VCaP (cell line): Measurements from ENCODE around the gene CAPN9.

Experiments
- H3K27ac ChIP-seq: fragments of 450-650 bp; 2 replicates; pipeline ENCODE4 v1.5.1; 2017
- TF ChIP-seq, protein P1 (sequence below): fragments of 450-650 bp; conservative IDR thresholded peaks from 2 replicates; pipeline ENCODE4 v1.5.1; 2017; ENCODE audit warnings: mild to moderate bottlenecking, moderate library complexity

The CAPN9 gene

DNA sequence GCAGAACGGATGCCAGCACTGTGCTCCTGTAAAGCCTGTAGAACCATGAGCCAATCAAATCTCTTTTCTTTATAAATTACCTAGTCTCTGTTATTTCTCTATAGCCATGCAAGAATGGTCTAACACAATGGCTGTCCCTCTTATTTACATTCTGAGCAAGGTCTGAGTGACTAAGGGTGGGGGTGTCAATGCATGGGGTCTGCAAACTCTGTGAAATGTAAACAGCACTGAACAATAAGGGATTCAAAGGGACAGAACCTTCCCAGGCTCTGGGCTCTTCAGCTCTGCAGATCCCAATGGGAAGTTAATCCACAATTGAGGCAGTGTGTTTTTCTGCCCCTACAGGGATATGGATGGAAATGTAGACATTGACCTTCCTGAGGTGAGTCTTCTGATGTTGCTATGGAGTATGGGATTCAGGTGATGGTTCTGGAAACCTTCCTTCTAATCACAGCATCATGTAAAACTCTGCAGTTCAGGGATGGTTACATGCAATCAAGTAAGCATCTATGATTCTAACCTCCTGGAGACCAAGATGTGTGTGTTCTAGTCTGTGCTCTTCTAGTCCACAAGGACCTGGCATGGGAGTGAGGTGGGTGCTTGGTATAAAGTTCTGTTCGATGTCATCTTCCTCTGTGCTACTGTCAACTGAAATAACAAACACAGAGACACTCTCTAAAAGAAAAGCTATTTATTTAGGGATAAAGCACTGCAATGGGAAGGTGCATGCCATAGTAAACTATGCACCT, 38.6 kb downstream of the CAPN9 start:
- TF ChIP-seq, protein P1, sequence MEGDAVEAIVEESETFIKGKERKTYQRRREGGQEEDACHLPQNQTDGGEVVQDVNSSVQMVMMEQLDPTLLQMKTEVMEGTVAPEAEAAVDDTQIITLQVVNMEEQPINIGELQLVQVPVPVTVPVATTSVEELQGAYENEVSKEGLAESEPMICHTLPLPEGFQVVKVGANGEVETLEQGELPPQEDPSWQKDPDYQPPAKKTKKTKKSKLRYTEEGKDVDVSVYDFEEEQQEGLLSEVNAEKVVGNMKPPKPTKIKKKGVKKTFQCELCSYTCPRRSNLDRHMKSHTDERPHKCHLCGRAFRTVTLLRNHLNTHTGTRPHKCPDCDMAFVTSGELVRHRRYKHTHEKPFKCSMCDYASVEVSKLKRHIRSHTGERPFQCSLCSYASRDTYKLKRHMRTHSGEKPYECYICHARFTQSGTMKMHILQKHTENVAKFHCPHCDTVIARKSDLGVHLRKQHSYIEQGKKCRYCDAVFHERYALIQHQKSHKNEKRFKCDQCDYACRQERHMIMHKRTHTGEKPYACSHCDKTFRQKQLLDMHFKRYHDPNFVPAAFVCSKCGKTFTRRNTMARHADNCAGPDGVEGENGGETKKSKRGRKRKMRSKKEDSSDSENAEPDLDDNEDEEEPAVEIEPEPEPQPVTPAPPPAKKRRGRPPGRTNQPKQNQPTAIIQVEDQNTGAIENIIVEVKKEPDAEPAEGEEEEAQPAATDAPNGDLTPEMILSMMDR: no peak
- no peak overlapping the region for H3K27ac ChIP-seq

GRCh38 chr1:230786385-230786753, 39.2 kb downstream of the CAPN9 start:
- H3K27ac ChIP-seq: no peak overlapping the region
- TF ChIP-seq, protein P1: no peak

DNA sequence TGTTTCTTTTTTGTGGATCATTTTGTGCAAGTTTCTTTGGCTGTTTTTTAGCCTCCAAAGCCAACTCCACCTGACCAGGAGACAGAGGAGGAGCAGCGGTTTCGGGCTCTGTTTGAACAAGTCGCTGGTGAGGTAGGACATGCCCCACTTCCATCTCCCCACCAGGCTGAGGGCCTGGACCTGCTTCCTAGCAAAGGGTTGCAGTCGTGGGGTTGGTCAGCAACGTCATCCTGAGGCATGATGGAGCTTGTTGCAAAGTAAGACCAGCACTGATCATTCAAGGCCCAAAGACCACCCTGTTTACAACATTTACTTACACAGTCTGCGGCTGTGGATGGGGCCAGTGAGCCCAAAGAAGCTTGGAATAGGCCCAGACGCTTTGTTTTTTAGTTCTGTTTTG, 40.3 kb downstream of the CAPN9 start:
- TF ChIP-seq, protein P1: no peak
- no peak overlapping the region for H3K27ac ChIP-seq

- TF ChIP-seq, protein P1: no peak
- no peak overlapping the region for H3K27ac ChIP-seq
These were observed 41.5 kb downstream of the CAPN9 start for GRCh38 chr1:230788561-230789275.

DNA sequence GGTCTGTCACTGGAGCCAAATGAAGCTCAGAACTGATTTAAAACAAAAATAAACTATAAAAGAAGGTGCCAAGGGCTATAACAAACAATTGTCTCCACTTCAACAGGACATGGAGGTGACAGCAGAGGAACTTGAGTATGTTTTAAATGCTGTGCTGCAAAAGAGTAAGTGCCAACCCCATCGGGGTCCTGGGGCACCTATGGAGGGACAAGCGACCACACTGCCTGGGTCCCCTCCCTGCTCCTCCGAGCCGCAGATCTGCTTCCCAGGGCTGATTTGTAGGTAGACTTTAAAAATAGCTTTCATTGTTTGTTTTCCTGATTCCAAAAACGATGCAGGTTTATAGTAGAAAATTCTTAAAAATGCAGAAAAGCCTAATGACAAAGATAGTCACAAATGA, 42.8 kb downstream of the CAPN9 start:
- no peak overlapping the region for H3K27ac ChIP-seq
- TF ChIP-seq, protein P1: no peak

GRCh38 chr1:230791986-230792564, 44.9 kb downstream of the CAPN9 start:
- TF ChIP-seq, protein P1: no peak
- no peak overlapping the region for H3K27ac ChIP-seq

DNA sequence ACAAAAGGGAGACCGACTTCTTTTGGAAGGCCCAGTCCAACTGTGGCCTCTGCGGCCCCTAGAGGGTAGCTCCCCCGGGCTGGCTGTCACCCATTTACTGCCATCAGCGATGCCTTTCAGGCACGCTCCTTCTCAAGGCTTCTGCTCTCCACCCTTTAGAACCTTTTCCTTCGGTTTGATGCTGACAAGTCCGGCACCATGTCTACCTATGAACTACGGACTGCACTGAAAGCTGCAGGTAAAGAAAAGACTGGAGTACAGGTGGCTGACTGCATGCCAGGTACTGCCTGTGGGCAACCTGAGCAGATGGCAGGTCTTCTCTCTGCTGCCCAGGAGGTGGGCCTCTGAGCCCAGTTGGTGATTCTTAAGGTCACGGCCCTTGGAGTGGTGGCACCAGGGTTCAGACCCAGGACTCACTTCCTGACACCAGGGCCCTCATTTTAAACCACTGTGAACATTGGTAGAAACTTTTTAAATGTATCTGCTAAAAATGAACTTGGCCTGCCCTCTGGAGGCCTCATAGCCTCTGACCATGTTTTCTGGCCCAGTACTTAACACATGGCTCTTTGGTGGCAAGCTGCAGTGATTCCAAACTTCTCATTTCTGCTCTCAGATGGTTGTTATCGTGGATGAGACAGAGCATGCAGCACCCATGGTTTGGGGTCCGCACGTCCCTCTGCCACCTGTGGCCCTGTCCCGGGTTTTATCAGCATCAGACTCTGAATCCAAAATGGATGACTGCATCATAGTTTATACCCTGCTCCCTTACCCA, 45.7 kb downstream of the CAPN9 start:
- TF ChIP-seq, protein P1: no peak
- H3K27ac ChIP-seq: no peak overlapping the region
